ENCODE data around the gene ARSG.

Gene ARSG

GRCh38 chr17:68320311-68320865 lies 29.1 kb downstream of the ARSG start:
- no peaks in the 10 kb centered on the region for H3K79me2 ChIP-seq (ENCODE audit: insufficient read depth, low read length)
- no peak overlapping the region for H3K4me3 ChIP-seq (ENCODE audit: low read depth, low read length, poor library complexity, severe bottlenecking)
- H3K4me2 ChIP-seq (ENCODE audit: low read length): no peak overlapping the region
- no peaks in the 10 kb centered on the region for H3K9me2 ChIP-seq (ENCODE audit: low read depth, low read length)
- H3K4me1 ChIP-seq (ENCODE audit: insufficient read depth, low read length, severe bottlenecking): peaks cover 17% of the 10 kb centered on the region
- H3K27ac ChIP-seq (ENCODE audit: low read depth, low read length, poor library complexity, severe bottlenecking): no peak overlapping the region
- H3F3A ChIP-seq (ENCODE audit: insufficient read depth, low read length): no peaks in the 10 kb centered on the region
- H3K9ac ChIP-seq (ENCODE audit: low read length): no peak overlapping the region
- H3K27me3 ChIP-seq (ENCODE audit: insufficient read depth, low read length): no peaks in the 10 kb centered on the region
- H3K36me3 ChIP-seq (ENCODE audit: insufficient read depth, low read length): no peaks in the 10 kb centered on the region
- H4K20me1 ChIP-seq (ENCODE audit: insufficient read depth, low read length): no peaks in the 10 kb centered on the region
- H3K9me3 ChIP-seq (ENCODE audit: low read length): no peaks in the 10 kb centered on the region
- TF ChIP-seq CTCF (IDR thresholded peaks at IDR 0.05; ENCODE audit: low read length) (no peak), EZH2 (IDR thresholded peaks at IDR 0.05; ENCODE audit: borderline replicate concordance, low read length) (no peak)
- H2AFZ ChIP-seq (ENCODE audit: low read length): no peak overlapping the region

GRCh38 chr17:68320943-68321555 lies 29.8 kb downstream of the ARSG start:
- Histone ChIP-seq H3K4me2 (ENCODE audit: low read length) (no peak overlapping the region), H3K9me3 (ENCODE audit: low read length) (no peaks in the 10 kb centered on the region), H4K20me1 (ENCODE audit: insufficient read depth, low read length) (no peaks in the 10 kb centered on the region), H3F3A (ENCODE audit: insufficient read depth, low read length) (no peaks in the 10 kb centered on the region), H3K9ac (ENCODE audit: low read length) (no peak overlapping the region), H2AFZ (ENCODE audit: low read length) (no peak overlapping the region), H3K9me2 (ENCODE audit: low read depth, low read length) (no peaks in the 10 kb centered on the region), H3K79me2 (ENCODE audit: insufficient read depth, low read length) (no peaks in the 10 kb centered on the region), H3K36me3 (ENCODE audit: insufficient read depth, low read length) (no peaks in the 10 kb centered on the region), H3K4me3 (ENCODE audit: low read depth, low read length, poor library complexity, severe bottlenecking) (no peak overlapping the region), H3K27ac (ENCODE audit: low read depth, low read length, poor library complexity, severe bottlenecking) (no peak overlapping the region), H3K27me3 (ENCODE audit: insufficient read depth, low read length) (no peaks in the 10 kb centered on the region), H3K4me1 (ENCODE audit: insufficient read depth, low read length, severe bottlenecking) (peaks cover 17% of the 10 kb centered on the region)
- TF ChIP-seq EZH2 (IDR thresholded peaks at IDR 0.05; ENCODE audit: borderline replicate concordance, low read length): no peak
- TF ChIP-seq CTCF (IDR thresholded peaks at IDR 0.05; ENCODE audit: low read length): no peak

DNA sequence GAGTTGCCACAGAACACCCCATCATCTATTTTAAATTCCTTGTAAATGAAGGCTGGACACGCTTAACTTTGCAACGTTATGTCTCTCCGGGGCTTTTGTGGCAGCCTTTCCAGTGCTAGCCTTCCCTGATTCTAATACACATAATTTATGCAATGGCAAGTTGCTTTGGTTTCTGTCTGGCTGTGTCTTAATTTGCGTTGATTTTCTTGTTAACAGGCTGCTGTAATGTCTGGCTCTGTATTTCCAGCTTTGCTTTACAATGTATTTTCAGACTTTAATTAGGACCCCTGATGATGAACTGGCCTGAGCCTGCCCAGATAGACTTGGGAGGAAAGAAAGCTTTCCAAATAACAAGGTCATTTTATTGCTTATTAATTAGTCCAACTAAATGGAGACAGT lies 30.3 kb downstream of the ARSG start:
- Histone ChIP-seq H3K27ac (ENCODE audit: low read depth, low read length, poor library complexity, severe bottlenecking) (no peak overlapping the region), H3K4me3 (ENCODE audit: low read depth, low read length, poor library complexity, severe bottlenecking) (no peak overlapping the region), H3K9me3 (ENCODE audit: low read length) (no peaks in the 10 kb centered on the region), H3K79me2 (ENCODE audit: insufficient read depth, low read length) (no peaks in the 10 kb centered on the region), H3K4me2 (ENCODE audit: low read length) (no peak overlapping the region), H3F3A (ENCODE audit: insufficient read depth, low read length) (no peaks in the 10 kb centered on the region), H3K27me3 (ENCODE audit: insufficient read depth, low read length) (no peaks in the 10 kb centered on the region), H2AFZ (ENCODE audit: low read length) (no peak overlapping the region), H3K9me2 (ENCODE audit: low read depth, low read length) (no peaks in the 10 kb centered on the region), H3K36me3 (ENCODE audit: insufficient read depth, low read length) (no peaks in the 10 kb centered on the region), H3K4me1 (ENCODE audit: insufficient read depth, low read length, severe bottlenecking) (peaks cover 17% of the 10 kb centered on the region), H3K9ac (ENCODE audit: low read length) (no peak overlapping the region), H4K20me1 (ENCODE audit: insufficient read depth, low read length) (no peaks in the 10 kb centered on the region)
- TF ChIP-seq EZH2 (IDR thresholded peaks at IDR 0.05; ENCODE audit: borderline replicate concordance, low read length) (no peak), CTCF (IDR thresholded peaks at IDR 0.05; ENCODE audit: low read length) (no peak)

All from OCI-LY1 (cell line).